Osteoblast (primary cell): ENCODE data around the gene EPHB4. TPM values are rescaled to one million over a fixed set of nuclear protein-coding genes. Genes with fewer than 3 reads are reported as not detected.
A peak's percentile ranks its signal among the peaks of the same experiment; 100 is the strongest.
"Not testable (repeated sequence)": the region's sequence is repeated elsewhere in the genome, so short reads cannot be mapped to it uniquely, and the experiment has no call there.

ENCODE experiments used
- DNase-seq: peaks from one replicate; pipeline ENCODE4 v3.0.0; 2011; ENCODE audit warnings: low spot score, mixed read lengths; ENCODE audit not compliant: insufficient read length; ENCODE audit errors: missing footprints
- H2AFZ ChIP-seq: 2 replicates; pipeline ENCODE4 v1.6.0; 2011; ENCODE audit warnings: mild to moderate bottlenecking, low read length
- H3K27ac ChIP-seq: 2 replicates; pipeline ENCODE4 v1.5.1; 2011; ENCODE audit warnings: mild to moderate bottlenecking, low read depth, low read length, moderate library complexity
- H3K27me3 ChIP-seq: 2 replicates; pipeline ENCODE4 v1.6.0; 2012; ENCODE audit warnings: mild to moderate bottlenecking, control low read depth, inconsistent platforms, low read length, moderate library complexity; ENCODE audit not compliant: insufficient read depth
- H3K36me3 ChIP-seq: 2 replicates; pipeline ENCODE4 v1.5.1; 2011; ENCODE audit warnings: mild to moderate bottlenecking, low read length, control low read depth, moderate library complexity; ENCODE audit not compliant: insufficient read depth
- H3K4me1 ChIP-seq: 2 replicates; pipeline ENCODE4 v1.5.1; 2011; ENCODE audit warnings: mild to moderate bottlenecking, low read length, control low read depth, moderate library complexity; ENCODE audit not compliant: insufficient read depth
- H3K4me2 ChIP-seq: 2 replicates; pipeline ENCODE4 v1.6.0; 2011; ENCODE audit warnings: mild to moderate bottlenecking, low read length; ENCODE audit not compliant: insufficient read depth
- H3K4me3 ChIP-seq: fragments of 200-600 bp; sonication (generic); 3 replicates; pipeline ENCODE4 v1.5.1; 2012; ENCODE audit warnings: mild to moderate bottlenecking, low read length, inconsistent platforms; ENCODE audit not compliant: insufficient read depth
- H3K79me2 ChIP-seq: 2 replicates; pipeline ENCODE4 v1.6.0; 2012; ENCODE audit warnings: mild to moderate bottlenecking, low read length, control low read depth, inconsistent platforms; ENCODE audit not compliant: insufficient read depth
- H3K9me3 ChIP-seq: 2 replicates; pipeline ENCODE4 v1.5.1; 2011; ENCODE audit warnings: low read depth, low read length, control low read depth
- H4K20me1 ChIP-seq: 2 replicates; pipeline ENCODE4 v1.6.0; 2012; ENCODE audit warnings: mild to moderate bottlenecking, low read length, control low read depth; ENCODE audit not compliant: insufficient read depth
- CTCF ChIP-seq: IDR thresholded peaks from 2 replicates; pipeline ENCODE4 v1.5.1; 2011; ENCODE audit warnings: mild to moderate bottlenecking, low read depth, low read length, moderate library complexity; ENCODE audit errors: extremely low read depth
- total RNA-seq: library from RNA; depleted of rRNA; stranded (reverse); fragments of >200 nt; gene quantifications from 2 replicates; pipeline ENCODE4 v1.2.3, GENCODE V29; 2012

The EPHB4 gene
- total RNA-seq, 1 donor: 47.0 TPM

- no peaks in the 10 kb centered on the region for H3K4me1 ChIP-seq
- H3K79me2 ChIP-seq: no peaks in the 10 kb centered on the region
- DNase-seq: no peak
- H3K9me3 ChIP-seq: no peaks in the 10 kb centered on the region
- no peak overlapping the region for H2AFZ ChIP-seq
- H3K4me3 ChIP-seq: no peak overlapping the region
- no peak overlapping the region for H3K27ac ChIP-seq
- H4K20me1 ChIP-seq: no peaks in the 10 kb centered on the region
- no peak for TF ChIP-seq CTCF
- peaks cover 12% of the 10 kb centered on the region for H3K36me3 ChIP-seq
- no peak overlapping the region for H3K4me2 ChIP-seq
- no peaks in the 10 kb centered on the region for H3K27me3 ChIP-seq
Observed at GRCh38 chr7:100811480-100811879, 15.8 kb downstream of the EPHB4 start.

- H3K4me3 ChIP-seq: no peak overlapping the region
- no peaks in the 10 kb centered on the region for H3K9me3 ChIP-seq
- no peaks in the 10 kb centered on the region for H3K27me3 ChIP-seq
- H3K36me3 ChIP-seq: peaks cover 8% of the 10 kb centered on the region
- H4K20me1 ChIP-seq: no peaks in the 10 kb centered on the region
- H3K4me1 ChIP-seq: peaks cover 5% of the 10 kb centered on the region
- no peaks in the 10 kb centered on the region for H3K79me2 ChIP-seq
- TF ChIP-seq CTCF: no peak
- H2AFZ ChIP-seq: no peak overlapping the region
- peak; percentile 6 for DNase-seq
- no peak overlapping the region for H3K27ac ChIP-seq
- H3K4me2 ChIP-seq: no peak overlapping the region
Observed at GRCh38 chr7:100808354-100808875, 18.9 kb downstream of the EPHB4 start.

- H2AFZ ChIP-seq, H3K79me2 ChIP-seq, H4K20me1 ChIP-seq, H3K9me3 ChIP-seq, H3K27me3 ChIP-seq, DNase-seq, H3K4me2 ChIP-seq, H3K4me1 ChIP-seq, H3K27ac ChIP-seq, H3K36me3 ChIP-seq, H3K4me3 ChIP-seq: not testable (repeated sequence)
Observed at GRCh38 chr7:100806883-100807282, 20.4 kb downstream of the EPHB4 start.

GRCh38 chr7:100806276-100806675 is 21.0 kb downstream of the EPHB4 start:
- DNase-seq: peak; percentile 81

More at GRCh38 chr7:100806276-100806675, 21.0 kb downstream of the EPHB4 start:
- Histone ChIP-seq H3K4me3 (no peak overlapping the region), H4K20me1 (no peaks in the 10 kb centered on the region), H3K36me3 (peaks cover 6% of the 10 kb centered on the region), H3K9me3 (no peaks in the 10 kb centered on the region), H3K27me3 (no peaks in the 10 kb centered on the region), H3K27ac (no peak overlapping the region), H3K4me2 (no peak overlapping the region), H2AFZ (no peak overlapping the region), H3K4me1 (peaks cover 5% of the 10 kb centered on the region), H3K79me2 (no peaks in the 10 kb centered on the region)
- no peak for TF ChIP-seq CTCF
